ENCODE measurements around the gene UBE2G2.

Gene UBE2G2

GRCh38 chr21:44758781-44759627 lies 42.6 kb downstream of the UBE2G2 start:
- H3K27me3 ChIP-seq (ENCODE audit: control insufficient read depth in 1 of 2, insufficient read depth in 2 of 2, low read length in 2 of 2) = no peaks in the 10 kb centered on the region
- no peak overlapping the region for H3K9ac ChIP-seq (ENCODE audit: low read length)
- no peaks in the 10 kb centered on the region for H3K9me3 ChIP-seq (ENCODE audit: low read length)
- no peaks in the 10 kb centered on the region for H3K4me1 ChIP-seq (ENCODE audit: insufficient read depth, low read length)
- H3K27ac ChIP-seq (ENCODE audit: low read depth, low read length) = no peak overlapping the region
- H3K4me3 ChIP-seq (ENCODE audit: low read depth in 1 of 2, low read length in 2 of 2) = no peak overlapping the region
- H3K36me3 ChIP-seq (ENCODE audit: insufficient read depth, low read length) = no peaks in the 10 kb centered on the region

DNA sequence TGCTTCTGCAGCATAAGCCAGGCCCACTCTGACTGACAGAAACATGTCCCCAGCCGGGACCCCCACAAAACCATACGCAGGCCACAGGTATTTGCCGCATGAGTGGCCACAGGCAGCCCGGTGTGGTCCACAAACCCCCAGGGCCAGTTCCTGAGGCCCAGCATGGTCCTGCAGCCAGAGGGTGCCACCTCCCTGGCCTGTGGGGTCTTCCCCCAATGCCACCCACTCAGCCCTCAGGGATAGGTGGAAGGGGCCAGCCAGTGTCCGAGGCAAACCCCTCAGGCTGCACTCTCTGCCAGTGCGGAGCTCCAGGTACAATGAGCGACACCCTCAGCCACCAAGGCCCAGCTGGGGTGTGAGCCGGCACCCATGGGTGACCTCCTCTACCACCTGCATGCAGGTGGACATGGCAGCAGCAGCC lies 43.5 kb downstream of the UBE2G2 start:
- no peak overlapping the region for H3K9ac ChIP-seq (ENCODE audit: low read length)
- H3K9me3 ChIP-seq (ENCODE audit: low read length) = no peaks in the 10 kb centered on the region
- H3K27me3 ChIP-seq (ENCODE audit: control insufficient read depth in 1 of 2, insufficient read depth in 2 of 2, low read length in 2 of 2) = no peaks in the 10 kb centered on the region
- H3K4me1 ChIP-seq (ENCODE audit: insufficient read depth, low read length) = no peaks in the 10 kb centered on the region
- H3K27ac ChIP-seq (ENCODE audit: low read depth, low read length) = no peak overlapping the region
- no peak overlapping the region for H3K4me3 ChIP-seq (ENCODE audit: low read depth in 1 of 2, low read length in 2 of 2)
- H3K36me3 ChIP-seq (ENCODE audit: insufficient read depth, low read length) = no peaks in the 10 kb centered on the region

DNA sequence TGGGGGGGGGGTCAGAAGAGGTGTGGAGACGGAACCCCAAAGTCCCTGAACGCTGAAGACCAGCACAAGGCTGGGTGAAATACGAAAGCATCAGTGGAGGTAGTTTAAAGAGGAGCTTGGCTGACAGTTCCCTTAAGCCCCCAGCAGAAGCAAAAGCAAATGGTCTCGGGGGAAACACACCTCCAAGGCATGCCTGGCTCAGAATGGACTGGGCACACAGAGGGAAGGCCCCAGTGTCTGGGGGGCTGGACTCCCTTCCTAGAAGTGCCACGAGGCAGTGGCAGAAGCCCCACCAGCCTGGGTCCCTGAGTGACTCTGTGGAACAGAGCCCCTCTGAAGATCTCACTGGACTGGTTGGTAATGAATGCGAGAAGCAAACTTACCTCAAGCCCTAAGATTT lies 43.9 kb downstream of the UBE2G2 start:
- Histone ChIP-seq H3K9ac (ENCODE audit: low read length) (no peak overlapping the region), H3K9me3 (ENCODE audit: low read length) (no peaks in the 10 kb centered on the region), H3K4me3 (ENCODE audit: low read depth in 1 of 2, low read length in 2 of 2) (no peak overlapping the region), H3K27ac (ENCODE audit: low read depth, low read length) (no peak overlapping the region), H3K36me3 (ENCODE audit: insufficient read depth, low read length) (no peaks in the 10 kb centered on the region), H3K4me1 (ENCODE audit: insufficient read depth, low read length) (no peaks in the 10 kb centered on the region), H3K27me3 (ENCODE audit: control insufficient read depth in 1 of 2, insufficient read depth in 2 of 2, low read length in 2 of 2) (no peaks in the 10 kb centered on the region)

DNA sequence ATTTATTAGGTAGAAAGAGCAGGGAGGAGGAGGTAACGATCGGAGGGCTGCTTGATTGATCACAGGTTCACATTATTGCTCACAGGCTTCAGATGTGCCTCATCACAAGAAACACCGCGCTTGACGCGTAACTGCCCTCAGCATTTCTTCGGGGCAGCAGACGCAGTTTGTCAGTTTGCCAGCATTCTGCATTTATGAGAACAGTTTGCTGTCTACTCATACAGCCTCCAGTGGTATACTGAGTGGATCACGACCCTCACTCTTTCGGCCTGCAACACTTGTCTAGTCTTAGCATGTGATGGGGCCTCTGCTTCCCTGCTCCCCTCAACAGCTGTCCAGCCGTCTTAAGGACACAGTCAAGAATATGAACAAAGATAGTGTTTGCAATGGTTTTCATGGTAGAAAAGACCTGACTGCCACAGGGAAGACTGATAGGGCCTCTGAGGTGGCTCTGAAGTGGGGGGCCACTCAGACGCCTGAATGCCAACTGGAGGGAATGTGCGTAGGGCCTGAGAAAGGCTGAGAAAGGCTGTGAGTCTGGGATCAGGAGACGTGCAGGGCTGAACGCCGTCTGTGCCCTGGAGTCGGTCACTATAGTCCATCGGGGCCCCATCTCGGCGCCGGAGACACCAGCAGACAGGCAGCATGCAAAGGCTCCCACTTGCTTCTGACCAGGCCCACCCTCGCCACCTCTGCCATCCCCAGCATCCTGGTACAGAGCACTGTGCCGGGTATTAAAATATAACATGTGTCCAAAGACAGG lies 45.0 kb downstream of the UBE2G2 start:
- H3K9me3 ChIP-seq (ENCODE audit: low read length) = no peaks in the 10 kb centered on the region
- no peak overlapping the region for H3K27ac ChIP-seq (ENCODE audit: low read depth, low read length)
- H3K9ac ChIP-seq (ENCODE audit: low read length) = no peak overlapping the region
- peaks cover 0 to under 1% of the 10 kb centered on the region in 2 donors for H3K27me3 ChIP-seq (ENCODE audit: control insufficient read depth in 1 of 2, insufficient read depth in 2 of 2, low read length in 2 of 2)
- no peaks in the 10 kb centered on the region for H3K36me3 ChIP-seq (ENCODE audit: insufficient read depth, low read length)
- no peaks in the 10 kb centered on the region for H3K4me1 ChIP-seq (ENCODE audit: insufficient read depth, low read length)
- H3K4me3 ChIP-seq (ENCODE audit: low read depth in 1 of 2, low read length in 2 of 2) = no peak overlapping the region

DNA sequence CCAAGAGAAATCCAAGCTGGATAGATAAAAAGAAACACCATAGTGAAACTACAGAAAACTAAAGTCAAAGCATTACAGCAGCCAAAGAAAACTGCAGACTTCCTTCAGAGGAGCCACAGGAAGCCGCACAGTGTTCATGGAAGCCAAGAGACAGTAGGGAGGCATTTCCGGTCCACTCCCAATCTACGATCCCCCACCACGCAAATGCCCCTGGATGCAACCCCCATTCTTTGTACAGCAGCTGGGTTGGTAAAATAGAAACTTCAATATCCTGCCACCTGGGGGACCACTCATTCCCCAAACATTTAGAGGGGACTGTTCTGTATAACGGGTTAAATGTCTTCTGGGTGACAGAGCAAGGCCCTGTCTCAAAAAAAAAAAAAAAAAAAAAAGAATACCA lies 46.4 kb downstream of the UBE2G2 start:
- H3K27ac ChIP-seq (ENCODE audit: low read depth, low read length) = no peak overlapping the region
- no peak overlapping the region for H3K9ac ChIP-seq (ENCODE audit: low read length)
- H3K36me3 ChIP-seq (ENCODE audit: insufficient read depth, low read length) = no peaks in the 10 kb centered on the region
- H3K4me1 ChIP-seq (ENCODE audit: insufficient read depth, low read length) = no peaks in the 10 kb centered on the region
- H3K27me3 ChIP-seq (ENCODE audit: control insufficient read depth in 1 of 2, insufficient read depth in 2 of 2, low read length in 2 of 2) = peaks cover 0 to 9% of the 10 kb centered on the region in 2 donors
- H3K9me3 ChIP-seq (ENCODE audit: low read length) = no peaks in the 10 kb centered on the region
- no peak overlapping the region for H3K4me3 ChIP-seq (ENCODE audit: low read depth in 1 of 2, low read length in 2 of 2)

GRCh38 chr21:44753357-44753756 lies 48.3 kb downstream of the UBE2G2 start:
- Histone ChIP-seq H3K9ac (ENCODE audit: low read length) (no peak overlapping the region), H3K9me3 (ENCODE audit: low read length) (no peaks in the 10 kb centered on the region), H3K27ac (ENCODE audit: low read depth, low read length) (no peak overlapping the region), H3K4me1 (ENCODE audit: insufficient read depth, low read length) (no peaks in the 10 kb centered on the region), H3K27me3 (ENCODE audit: control insufficient read depth in 1 of 2, insufficient read depth in 2 of 2, low read length in 2 of 2) (peaks cover 0 to 22% of the 10 kb centered on the region in 2 donors), H3K36me3 (ENCODE audit: insufficient read depth, low read length) (no peaks in the 10 kb centered on the region), H3K4me3 (ENCODE audit: low read depth in 1 of 2, low read length in 2 of 2) (no peak overlapping the region)

GRCh38 chr21:44752671-44753235 lies 48.9 kb downstream of the UBE2G2 start:
- H3K4me1 ChIP-seq (ENCODE audit: insufficient read depth, low read length) = no peaks in the 10 kb centered on the region
- no peaks in the 10 kb centered on the region for H3K36me3 ChIP-seq (ENCODE audit: insufficient read depth, low read length)
- no peak overlapping the region for H3K4me3 ChIP-seq (ENCODE audit: low read depth in 1 of 2, low read length in 2 of 2)
- no peak overlapping the region for H3K27ac ChIP-seq (ENCODE audit: low read depth, low read length)
- peaks cover 0 to 23% of the 10 kb centered on the region in 2 donors for H3K27me3 ChIP-seq (ENCODE audit: control insufficient read depth in 1 of 2, insufficient read depth in 2 of 2, low read length in 2 of 2)
- no peak overlapping the region for H3K9ac ChIP-seq (ENCODE audit: low read length)
- H3K9me3 ChIP-seq (ENCODE audit: low read length) = no peaks in the 10 kb centered on the region

- H3K4me1 ChIP-seq (ENCODE audit: insufficient read depth, low read length) = no peaks in the 10 kb centered on the region
- H3K27me3 ChIP-seq (ENCODE audit: control insufficient read depth in 1 of 2, insufficient read depth in 2 of 2, low read length in 2 of 2) = peaks cover 0 to 23% of the 10 kb centered on the region in 2 donors
- no peak overlapping the region for H3K4me3 ChIP-seq (ENCODE audit: low read depth in 1 of 2, low read length in 2 of 2)
Measured at GRCh38 chr21:44751799-44752636, 49.6 kb downstream of the UBE2G2 start.

GRCh38 chr21:44751186-44751798 lies 50.3 kb downstream of the UBE2G2 start:
- Histone ChIP-seq H3K27me3 (ENCODE audit: control insufficient read depth in 1 of 2, insufficient read depth in 2 of 2, low read length in 2 of 2) (peaks cover 0 to 23% of the 10 kb centered on the region in 2 donors), H3K4me3 (ENCODE audit: low read depth in 1 of 2, low read length in 2 of 2) (no peak overlapping the region), H3K36me3 (ENCODE audit: insufficient read depth, low read length) (no peaks in the 10 kb centered on the region), H3K27ac (ENCODE audit: low read depth, low read length) (no peak overlapping the region), H3K9me3 (ENCODE audit: low read length) (no peaks in the 10 kb centered on the region), H3K4me1 (ENCODE audit: insufficient read depth, low read length) (no peaks in the 10 kb centered on the region), H3K9ac (ENCODE audit: low read length) (no peak overlapping the region)

More at GRCh38 chr21:44751799-44752636, 49.6 kb downstream of the UBE2G2 start:
- no peaks in the 10 kb centered on the region for H3K9me3 ChIP-seq (ENCODE audit: low read length)
- H3K36me3 ChIP-seq (ENCODE audit: insufficient read depth, low read length) = no peaks in the 10 kb centered on the region
- no peak overlapping the region for H3K9ac ChIP-seq (ENCODE audit: low read length)
- no peak overlapping the region for H3K27ac ChIP-seq (ENCODE audit: low read depth, low read length)

DNA sequence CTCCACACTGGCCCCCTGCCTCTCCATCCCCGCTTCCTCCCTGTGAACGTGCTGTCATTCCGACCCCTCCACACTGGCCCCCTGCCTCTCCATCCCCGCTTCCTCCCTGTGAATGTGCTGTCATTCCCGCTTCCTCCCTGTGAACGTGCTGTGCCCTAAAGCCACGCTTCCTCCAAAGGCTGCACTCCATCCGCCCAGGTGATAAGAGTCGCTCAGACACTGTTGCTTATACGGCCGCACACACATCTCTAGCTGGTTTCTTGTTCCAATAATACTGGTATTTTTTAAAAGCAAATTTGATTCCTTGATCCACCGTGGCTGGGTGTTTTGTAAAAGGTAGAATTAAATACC lies 51.0 kb downstream of the UBE2G2 start:
- Histone ChIP-seq H3K4me1 (ENCODE audit: insufficient read depth, low read length) (no peaks in the 10 kb centered on the region), H3K4me3 (ENCODE audit: low read depth in 1 of 2, low read length in 2 of 2) (no peak overlapping the region), H3K9me3 (ENCODE audit: low read length) (no peaks in the 10 kb centered on the region), H3K9ac (ENCODE audit: low read length) (no peak overlapping the region), H3K36me3 (ENCODE audit: insufficient read depth, low read length) (no peaks in the 10 kb centered on the region), H3K27ac (ENCODE audit: low read depth, low read length) (no peak overlapping the region), H3K27me3 (ENCODE audit: control insufficient read depth in 1 of 2, insufficient read depth in 2 of 2, low read length in 2 of 2) (peaks cover 0 to 23% of the 10 kb centered on the region in 2 donors)

Data from muscle layer of colon (tissue), 2 donors.